Glomerular visceral epithelial cell (primary cell): Measurements from ENCODE around the gene SH2B3.
"Not testable (repeated sequence)": the region's sequence is repeated elsewhere in the genome, so short reads cannot be mapped to it uniquely, and the experiment has no call there.

Experiments
- DNase-seq: peaks from one replicate; pipeline ENCODE4 v3.0.0-alpha.2; 2016; ENCODE audit errors: extremely low spot score

SH2B3 gene

DNA sequence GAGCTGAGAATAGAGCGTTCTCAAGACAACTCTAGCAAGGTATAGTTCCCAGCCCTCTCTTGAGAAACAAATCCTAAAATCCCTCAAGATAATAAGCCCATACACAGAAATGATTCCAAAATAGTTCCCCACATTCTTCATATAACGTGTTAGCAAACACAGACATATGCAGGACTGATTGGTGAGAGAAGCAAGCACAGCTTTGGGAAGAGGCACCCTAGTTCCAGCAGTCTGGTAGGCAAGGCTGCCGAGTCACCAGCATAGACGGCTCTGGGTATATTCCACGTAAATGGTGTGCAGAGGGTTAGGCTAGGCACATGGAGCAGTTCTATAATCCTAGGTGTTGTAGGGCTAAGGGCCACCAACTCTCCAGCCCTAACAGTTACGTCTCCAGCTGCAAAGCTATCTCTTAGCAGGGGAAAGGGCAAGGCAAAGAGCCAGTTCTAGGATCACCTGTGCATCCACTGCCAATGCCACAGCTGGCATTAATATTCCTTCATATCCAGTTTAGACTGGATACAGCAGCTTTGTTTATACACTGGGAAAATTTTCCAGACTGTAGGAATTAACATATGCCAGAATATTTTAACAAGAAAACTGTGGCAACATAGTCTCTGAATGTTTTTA, 52.9 kb downstream of the SH2B3 start:
- no peak for DNase-seq

DNA sequence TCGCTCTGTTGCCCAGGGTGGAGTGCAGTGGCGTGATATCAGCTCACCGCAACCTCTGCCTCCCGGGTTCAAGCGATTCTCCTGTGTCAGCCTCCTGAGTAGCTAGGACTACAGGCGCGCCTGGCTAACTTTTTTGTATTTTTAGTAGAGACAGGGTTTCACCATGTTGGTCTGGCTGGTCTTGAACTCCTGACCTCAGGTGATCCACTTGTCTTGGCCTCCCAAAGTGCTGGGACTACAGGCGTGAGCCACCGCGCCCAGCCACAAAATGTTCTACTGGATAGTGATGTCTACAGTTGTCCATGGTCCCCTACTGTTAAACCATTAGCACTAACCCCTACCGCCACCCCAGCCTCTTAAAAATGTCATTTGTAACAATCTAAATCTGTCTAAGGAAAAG, 54.4 kb downstream of the SH2B3 start:
- not testable (repeated sequence) for DNase-seq

- DNase-seq: peak; percentile 43
Measured at GRCh38 chr12:111462210-111462769, 56.6 kb downstream of the SH2B3 start.

DNA sequence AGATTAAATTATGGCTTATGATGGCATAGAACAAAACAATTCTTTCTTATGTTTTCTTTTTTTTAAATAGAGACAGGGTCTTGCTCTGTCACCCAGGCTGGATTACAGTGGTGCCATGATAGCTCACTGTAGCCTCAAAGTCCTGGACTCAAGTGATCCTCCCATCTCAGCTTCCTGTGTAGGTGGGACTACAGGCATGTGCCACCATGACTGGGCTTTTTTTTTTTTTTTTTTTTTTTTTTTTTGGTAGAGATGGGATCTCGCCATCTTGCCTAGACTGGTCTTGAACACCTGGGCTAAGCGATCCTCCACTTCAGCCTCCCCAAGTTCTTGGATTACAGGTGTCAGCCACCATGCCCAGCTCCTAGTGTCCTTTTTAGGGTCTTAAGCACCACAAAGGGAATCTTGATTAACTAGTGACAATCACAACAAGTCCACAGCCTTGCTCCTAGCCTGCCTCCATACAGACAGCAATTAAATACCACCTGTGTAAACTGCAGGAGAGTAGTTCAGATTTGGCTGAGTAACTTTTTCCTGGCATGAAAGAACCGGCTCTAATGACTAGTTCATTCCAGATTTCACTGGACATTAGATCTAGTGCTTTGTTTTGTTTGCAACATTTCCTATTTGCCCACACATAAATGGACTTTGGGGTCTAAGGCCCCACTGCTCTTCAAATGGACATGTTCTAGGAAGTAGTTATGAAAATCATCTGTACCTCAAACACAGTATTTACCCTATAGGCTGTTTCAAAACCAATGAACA, 61.6 kb downstream of the SH2B3 start:
- DNase-seq: no peak

DNA sequence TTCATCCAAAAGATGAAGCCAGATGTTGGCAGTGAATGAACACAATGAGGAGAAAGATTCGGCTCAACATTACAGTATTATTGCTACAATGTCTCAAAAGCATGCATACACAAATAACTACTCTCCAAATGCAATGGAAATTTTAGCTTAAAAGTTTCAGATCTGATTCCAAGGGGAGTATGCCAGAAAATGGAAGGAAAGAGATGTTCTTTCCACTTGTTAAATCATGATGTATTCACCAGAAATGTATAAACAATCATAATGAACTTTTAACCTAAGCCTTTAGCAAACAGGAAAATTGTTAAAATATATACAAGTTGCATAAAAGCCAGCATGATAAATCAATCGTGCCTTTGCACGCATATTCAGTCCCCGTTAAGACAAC, 62.1 kb downstream of the SH2B3 start:
- no peak for DNase-seq

DNA sequence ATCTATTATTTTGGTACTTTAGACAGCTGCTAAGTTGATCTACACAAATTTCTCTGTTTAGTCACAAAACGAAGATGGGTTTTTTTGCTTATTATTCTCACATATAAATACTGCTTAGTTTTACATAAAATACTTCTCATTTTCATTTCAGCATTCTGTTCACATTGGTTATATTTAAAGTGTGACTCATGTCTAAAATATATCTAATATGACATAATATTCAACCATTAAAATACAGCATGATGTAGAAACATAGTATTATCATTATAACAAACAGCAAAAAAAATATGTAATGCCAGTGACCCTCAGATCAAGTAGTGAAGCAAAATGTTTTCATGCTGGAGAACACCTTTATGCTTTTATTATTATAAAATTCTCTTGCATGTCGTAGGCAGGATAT, 63.7 kb downstream of the SH2B3 start:
- DNase-seq: no peak

GRCh38 chr12:111471236-111471635, 65.5 kb downstream of the SH2B3 start:
- no peak for DNase-seq

DNA sequence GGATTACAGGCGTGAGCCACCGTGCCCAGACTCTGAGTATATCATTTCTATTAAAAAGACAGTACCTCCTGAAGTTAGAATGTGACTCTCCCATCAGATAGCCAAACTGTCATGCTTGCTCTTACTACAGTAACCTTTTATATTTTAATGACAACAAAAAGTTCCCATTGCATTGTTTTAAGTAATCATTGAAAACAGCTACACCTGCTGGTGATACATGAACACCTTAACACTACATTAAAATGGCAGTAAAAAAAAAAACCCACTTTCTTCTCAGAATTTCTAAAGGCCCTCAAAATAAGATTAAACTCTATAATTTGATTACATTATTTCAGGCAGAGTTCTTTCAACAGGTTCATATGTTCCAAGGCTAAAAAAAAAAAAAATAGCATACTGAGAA, 76.7 kb downstream of the SH2B3 start:
- DNase-seq: no peak

GRCh38 chr12:111488271-111488670, 82.5 kb downstream of the SH2B3 start:
- no peak for DNase-seq

- DNase-seq: no peak
Measured at GRCh38 chr12:111488798-111489197, 83.1 kb downstream of the SH2B3 start.

GRCh38 chr12:111492979-111493378, 87.3 kb downstream of the SH2B3 start:
- DNase-seq: peak; percentile 32

DNA sequence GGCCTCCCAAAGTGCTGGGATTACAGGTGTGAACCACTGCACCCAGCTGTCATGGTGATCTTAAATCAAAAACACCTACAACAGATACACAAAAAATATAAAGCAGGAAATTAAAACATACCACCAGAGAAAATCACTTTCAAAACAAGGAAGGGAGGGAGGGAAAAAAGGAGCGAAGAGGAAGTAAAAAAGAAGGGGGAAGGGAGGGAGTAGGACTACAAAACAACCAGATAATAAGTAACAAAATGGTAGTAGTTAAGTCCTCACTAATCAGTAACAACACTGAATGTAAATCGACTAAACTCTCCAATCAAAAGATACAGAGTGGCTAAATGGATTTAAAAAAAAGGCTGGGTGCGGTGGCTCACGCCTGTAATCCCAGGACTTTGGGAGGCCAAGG, 89.0 kb downstream of the SH2B3 start:
- DNase-seq: no peak
